Measurements from ENCODE around the gene BATF.

The BATF gene

GRCh38 chr14:75563931-75564330 is 41.7 kb downstream of the BATF start:
- H3K9me3 Mint-ChIP-seq, result no peaks in the 10 kb centered on the region
- no peak for TF ChIP-seq CTCF (IDR thresholded peaks at IDR 0.05; ENCODE audit: unreplicated experiment in 3 of 3)
- no peak overlapping the region for H3K27ac Mint-ChIP-seq
- H3K27me3 Mint-ChIP-seq (ENCODE audit: low read depth), result peaks cover 53% of the 10 kb centered on the region
- H3K4me3 Mint-ChIP-seq, result no peak overlapping the region
- no peaks in the 10 kb centered on the region for H3K4me1 Mint-ChIP-seq
- no peaks in the 10 kb centered on the region for H3K36me3 Mint-ChIP-seq (ENCODE audit: low read depth)

GRCh38 chr14:75565056-75565455 is 42.8 kb downstream of the BATF start:
- Mint-ChIP-seq H3K27ac (no peak overlapping the region), H3K4me3 (no peak overlapping the region), H3K27me3 (ENCODE audit: low read depth) (peaks cover 51% of the 10 kb centered on the region), H3K4me1 (no peaks in the 10 kb centered on the region), H3K36me3 (ENCODE audit: low read depth) (no peaks in the 10 kb centered on the region), H3K9me3 (no peaks in the 10 kb centered on the region)
- TF ChIP-seq CTCF (IDR thresholded peaks at IDR 0.05; ENCODE audit: unreplicated experiment in 3 of 3), result no peak

GRCh38 chr14:75566321-75566720 is 44.1 kb downstream of the BATF start:
- peaks cover 49% of the 10 kb centered on the region for H3K27me3 Mint-ChIP-seq (ENCODE audit: low read depth)
- no peak overlapping the region for H3K27ac Mint-ChIP-seq
- H3K36me3 Mint-ChIP-seq (ENCODE audit: low read depth), result no peaks in the 10 kb centered on the region
- no peak overlapping the region for H3K4me3 Mint-ChIP-seq
- H3K9me3 Mint-ChIP-seq, result no peaks in the 10 kb centered on the region
- no peak for TF ChIP-seq CTCF (IDR thresholded peaks at IDR 0.05; ENCODE audit: unreplicated experiment in 3 of 3)
- no peaks in the 10 kb centered on the region for H3K4me1 Mint-ChIP-seq

GRCh38 chr14:75566752-75567151 is 44.5 kb downstream of the BATF start:
- Mint-ChIP-seq H3K27ac (no peak overlapping the region), H3K4me1 (no peaks in the 10 kb centered on the region), H3K9me3 (no peaks in the 10 kb centered on the region), H3K27me3 (ENCODE audit: low read depth) (peaks cover 46% of the 10 kb centered on the region), H3K36me3 (ENCODE audit: low read depth) (no peaks in the 10 kb centered on the region), H3K4me3 (no peak overlapping the region)
- TF ChIP-seq CTCF (IDR thresholded peaks at IDR 0.05; ENCODE audit: unreplicated experiment in 3 of 3), result no peak

- Mint-ChIP-seq H3K4me3 (no peak overlapping the region), H3K9me3 (no peaks in the 10 kb centered on the region), H3K4me1 (no peaks in the 10 kb centered on the region), H3K36me3 (ENCODE audit: low read depth) (no peaks in the 10 kb centered on the region), H3K27me3 (ENCODE audit: low read depth) (peaks cover 38% of the 10 kb centered on the region), H3K27ac (no peak overlapping the region)
- no peak for TF ChIP-seq CTCF (IDR thresholded peaks at IDR 0.05; ENCODE audit: unreplicated experiment in 3 of 3)
Measured at GRCh38 chr14:75568140-75568539, 45.9 kb downstream of the BATF start.

GRCh38 chr14:75568791-75569190 is 46.5 kb downstream of the BATF start:
- Mint-ChIP-seq H3K4me3 (no peak overlapping the region), H3K4me1 (no peaks in the 10 kb centered on the region), H3K27me3 (ENCODE audit: low read depth) (peaks cover 38% of the 10 kb centered on the region), H3K9me3 (no peaks in the 10 kb centered on the region), H3K36me3 (ENCODE audit: low read depth) (no peaks in the 10 kb centered on the region), H3K27ac (no peak overlapping the region)
- no peak for TF ChIP-seq CTCF (IDR thresholded peaks at IDR 0.05; ENCODE audit: unreplicated experiment in 3 of 3)

Data from nephron (organoid).